Measurements from ENCODE around the gene ATP5PF. TPM values are rescaled to one million over a fixed set of nuclear protein-coding genes. Genes with fewer than 3 reads are reported as not detected.
A peak's percentile ranks its signal among the peaks of the same experiment; 100 is the strongest.

The ATP5PF gene
- polyA plus RNA-seq, 3 donors: 124 to 360 (median 340) TPM

- no peak overlapping the region for H3K27ac ChIP-seq (ENCODE audit: low read depth in 1 of 2, low read length in 2 of 2)
- no peaks in the 10 kb centered on the region for H3K9me3 ChIP-seq (replicated peaks in 1 of 2; ENCODE audit: control insufficient read depth in 1 of 2, insufficient read depth in 1 of 2, low read length in 2 of 2)
- H3K4me2 ChIP-seq (replicated peaks; ENCODE audit: extremely low read depth, low read length, poor library complexity, severe bottlenecking): no peak overlapping the region
- H3K4me3 ChIP-seq (replicated peaks in 1 of 3; ENCODE audit: low read depth in 2 of 3, low read length in 3 of 3): no peak overlapping the region
- no peaks in the 10 kb centered on the region for H3K4me1 ChIP-seq (ENCODE audit: control insufficient read depth in 1 of 2, insufficient read depth in 2 of 2, low read length in 2 of 2)
- H3K36me3 ChIP-seq (replicated peaks in 1 of 2; ENCODE audit: control insufficient read depth in 1 of 2, insufficient read depth in 2 of 2, low read length in 2 of 2): peaks cover 71 to 89% of the 10 kb centered on the region in 2 donors
- H4K20me1 ChIP-seq (ENCODE audit: insufficient read depth, low read length): no peaks in the 10 kb centered on the region
- no peak overlapping the region for H2AFZ ChIP-seq (ENCODE audit: insufficient read depth, low read depth, low read length, poor library complexity, severe bottlenecking)
- 82% methylated on average over 2 of the region's 6 CpGs for WGBS (ENCODE audit: insufficient coverage)
- Mint-ChIP-seq H3K4me3 (no peak overlapping the region), H3K4me1 (peaks cover 2% of the 10 kb centered on the region), H3K27me3 (ENCODE audit: low read depth in 3 of 3) (no peaks in the 10 kb centered on the region), H3K9me3 (no peaks in the 10 kb centered on the region), H3K36me3 (peaks cover 62 to 75% of the 10 kb centered on the region in 2 donors), H3K27ac (peak overlapping the region in 1 of 7 donors; percentile 50)
- no peak for TF ChIP-seq CTCF (IDR thresholded peaks at IDR 0.05)
- H3K9ac ChIP-seq (ENCODE audit: insufficient read depth, low read length, poor library complexity, severe bottlenecking): no peak overlapping the region
- DNase-seq: no peak
- intact Hi-C loops (cut with micrococcal nuclease): no loop called here
- no peaks in the 10 kb centered on the region for H3K79me2 ChIP-seq (ENCODE audit: insufficient read depth, low read length)
- H3K27me3 ChIP-seq (ENCODE audit: control insufficient read depth in 2 of 2, insufficient read depth in 2 of 2, low read length in 2 of 2): no peaks in the 10 kb centered on the region
Observed at GRCh38 chr21:25750085-25750484, 15.4 kb upstream of the ATP5PF start.

GRCh38 chr21:25744854-25745253 lies 10.2 kb upstream of the ATP5PF start:
- Mint-ChIP-seq H3K9me3 (no peaks in the 10 kb centered on the region), H3K4me3 (no peak overlapping the region), H3K27ac (no peak overlapping the region), H3K27me3 (ENCODE audit: low read depth in 3 of 3) (no peaks in the 10 kb centered on the region), H3K4me1 (peaks cover 2% of the 10 kb centered on the region), H3K36me3 (peaks cover 48 to 50% of the 10 kb centered on the region in 2 donors)
- Histone ChIP-seq H2AFZ (ENCODE audit: insufficient read depth, low read depth, low read length, poor library complexity, severe bottlenecking) (no peak overlapping the region), H3K4me3 (replicated peaks in 1 of 3; ENCODE audit: low read depth in 2 of 3, low read length in 3 of 3) (no peak overlapping the region), H3K4me2 (replicated peaks; ENCODE audit: extremely low read depth, low read length, poor library complexity, severe bottlenecking) (no peak overlapping the region), H3K27ac (ENCODE audit: low read depth in 1 of 2, low read length in 2 of 2) (no peak overlapping the region), H3K4me1 (ENCODE audit: control insufficient read depth in 1 of 2, insufficient read depth in 2 of 2, low read length in 2 of 2) (no peaks in the 10 kb centered on the region), H3K36me3 (replicated peaks in 1 of 2; ENCODE audit: control insufficient read depth in 1 of 2, insufficient read depth in 2 of 2, low read length in 2 of 2) (peaks cover 47 to 57% of the 10 kb centered on the region in 2 donors), H3K27me3 (ENCODE audit: control insufficient read depth in 2 of 2, insufficient read depth in 2 of 2, low read length in 2 of 2) (no peaks in the 10 kb centered on the region), H3K79me2 (ENCODE audit: insufficient read depth, low read length) (peaks cover 19% of the 10 kb centered on the region), H3K9me3 (replicated peaks in 1 of 2; ENCODE audit: control insufficient read depth in 1 of 2, insufficient read depth in 1 of 2, low read length in 2 of 2) (no peaks in the 10 kb centered on the region), H3K9ac (ENCODE audit: insufficient read depth, low read length, poor library complexity, severe bottlenecking) (no peak overlapping the region), H4K20me1 (ENCODE audit: insufficient read depth, low read length) (peaks cover 7% of the 10 kb centered on the region)
- TF ChIP-seq CTCF (IDR thresholded peaks at IDR 0.05): no peak
- WGBS (ENCODE audit: insufficient coverage): no CpG with 5 or more reads among the region's 2 CpGs
- intact Hi-C loops (cut with micrococcal nuclease): no loop called here
- no peak for DNase-seq

Data from CD14-positive monocyte (primary cell).